Stimulated activated CD4-positive, alpha-beta T cell treated with anti-CD3 and anti-CD28 coated beads, TNF-alpha, amount 100 ng/mL, for 4 hours (primary cell): ENCODE measurements around the gene ZNF91.
"Not testable (repeated sequence)": the region's sequence is repeated elsewhere in the genome, so short reads cannot be mapped to it uniquely, and the experiment has no call there.

Experiments used
- DNase-seq, 3 experiments: peaks; one replicate each; pipeline ENCODE4 v3.0.0-alpha.2; 2020; ENCODE audit warnings: low read depth in 3 of 3

The ZNF91 gene

GRCh38 chr19:23395722-23396117 is 449 bp upstream of the ZNF91 start:
- not testable (repeated sequence) for DNase-seq

- DNase-seq = no peak
These were observed 760 bp downstream of the ZNF91 start for GRCh38 chr19:23394511-23394910.

GRCh38 chr19:23393121-23393520 is 2.1 kb downstream of the ZNF91 start:
- DNase-seq = no peak

GRCh38 chr19:23391236-23391635 is 4.0 kb downstream of the ZNF91 start:
- no peak for DNase-seq

- no peak for DNase-seq
These were observed 9.9 kb downstream of the ZNF91 start for GRCh38 chr19:23385404-23385803.

- no peak for DNase-seq
These were observed 10.4 kb downstream of the ZNF91 start for GRCh38 chr19:23384858-23385257.

GRCh38 chr19:23384166-23384565 is 11.1 kb downstream of the ZNF91 start:
- no peak for DNase-seq

- DNase-seq = no peak
These were observed 12.3 kb downstream of the ZNF91 start for GRCh38 chr19:23382955-23383354.

- DNase-seq = no peak
These were observed 14.2 kb downstream of the ZNF91 start for GRCh38 chr19:23381114-23381513.

GRCh38 chr19:23379671-23380070 is 15.6 kb downstream of the ZNF91 start:
- DNase-seq = not testable (repeated sequence)

- DNase-seq = no peak
These were observed 16.3 kb downstream of the ZNF91 start for GRCh38 chr19:23378948-23379347.

GRCh38 chr19:23377276-23377675 is 18.0 kb downstream of the ZNF91 start:
- DNase-seq = no peak

- DNase-seq = no peak
These were observed 28.8 kb downstream of the ZNF91 start for GRCh38 chr19:23366437-23366836.

GRCh38 chr19:23366031-23366430 is 29.2 kb downstream of the ZNF91 start:
- DNase-seq = not testable (repeated sequence)

GRCh38 chr19:23365222-23365621 is 30.0 kb downstream of the ZNF91 start:
- no peak for DNase-seq

- not testable (repeated sequence) for DNase-seq
These were observed 33.4 kb downstream of the ZNF91 start for GRCh38 chr19:23361843-23362242.

GRCh38 chr19:23351806-23352205 is 43.5 kb downstream of the ZNF91 start:
- DNase-seq = no peak

GRCh38 chr19:23346696-23347095 is 48.6 kb downstream of the ZNF91 start:
- DNase-seq = no peak

GRCh38 chr19:23345838-23346237 is 49.4 kb downstream of the ZNF91 start:
- DNase-seq = no peak

- DNase-seq = no peak
These were observed 51.7 kb downstream of the ZNF91 start for GRCh38 chr19:23343434-23344010.

GRCh38 chr19:23328211-23328610 is 67.1 kb downstream of the ZNF91 start:
- no peak for DNase-seq

GRCh38 chr19:23321953-23322549 is 73.2 kb downstream of the ZNF91 start:
- no peak for DNase-seq

GRCh38 chr19:23321403-23321802 is 73.9 kb downstream of the ZNF91 start:
- not testable (repeated sequence) for DNase-seq

GRCh38 chr19:23319571-23319970 is 75.7 kb downstream of the ZNF91 start:
- DNase-seq = not testable (repeated sequence)
